Colonic mucosa (tissue), 4 donors: ENCODE data around the gene HOXA13. TPM values are rescaled to one million over a fixed set of nuclear protein-coding genes. Genes with fewer than 3 reads are reported as not detected.

Experiments
- DNase-seq: peaks from one replicate; pipeline ENCODE4 v3.0.0-alpha.2; 2020
- H3K27ac ChIP-seq: fragments of 200-600 bp; one replicate; pipeline ENCODE4 v1.8.0; 2021
- H3K27me3 ChIP-seq: fragments of 200-600 bp; one replicate; pipeline ENCODE4 v1.8.0; 2021
- H3K36me3 ChIP-seq: fragments of 200-600 bp; one replicate; pipeline ENCODE4 v1.8.0; 2021
- H3K4me1 ChIP-seq: fragments of 200-600 bp; one replicate; pipeline ENCODE4 v1.8.0; 2021; ENCODE audit warnings: mild to moderate bottlenecking
- H3K4me3 ChIP-seq: fragments of 200-600 bp; one replicate; pipeline ENCODE4 v1.8.0; 2021
- H3K9ac ChIP-seq, 2 donors: one replicate each; pipeline ENCODE4 v1.7.0; 2013; ENCODE audit warnings: control low read depth in 2 of 2, low read depth in 2 of 2, low read length in 2 of 2
- H3K9me3 ChIP-seq: fragments of 200-600 bp; one replicate; pipeline ENCODE4 v1.8.0; 2021
- intact Hi-C: fragments of 100-400 bp; cut with DNase I; formaldehyde crosslinking; loops from one replicate; pipeline ENCODE4 v1.14.1; 2022
- total RNA-seq, 2 donors: library from RNA; stranded (reverse); fragmentation: NEBNext Ultra II Directional in 1 of 2; extraction: Animal tissue kit (Norgen Biotek cat#: 25700) in 1 of 2; gene quantifications; one replicate each; pipeline ENCODE4 v1.2.1, GENCODE V29; 2021
- TF ChIP-seq, protein P1 (sequence below): fragments of 200-600 bp; IDR thresholded peaks from one replicate; pipeline ENCODE4 v1.8.0; 2022; ENCODE audit warnings: antibody characterized with exemption, mild to moderate bottlenecking
- donor health status: healthy.
- donor health status: DM: no; HTN: no; CAD: no.
- donor health status: DM: no; HTN: no; CAD: no.

Gene HOXA13
- total RNA-seq, 2 donors from 2014 or later = 22.7 to 33.8 TPM

DNA sequence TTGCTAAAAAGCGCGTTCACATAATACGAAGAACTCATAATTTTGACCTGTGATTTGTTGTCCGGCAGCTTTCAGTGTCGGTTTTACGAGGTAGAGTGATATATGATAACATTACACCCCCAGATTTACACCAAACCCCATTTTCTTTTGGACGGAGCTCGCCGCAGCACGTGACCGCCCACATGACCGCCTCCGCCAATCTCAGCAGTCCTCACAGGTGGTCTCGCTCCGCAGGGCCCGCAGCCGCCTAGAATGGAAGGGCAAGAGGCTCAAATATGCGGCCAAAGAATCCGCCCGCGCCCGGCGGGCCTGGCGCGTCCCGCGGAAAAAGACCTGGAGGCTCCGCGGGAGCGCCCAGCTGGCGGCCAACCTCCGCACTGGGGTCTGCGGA is 43.4 kb downstream of the HOXA13 start, which contains the start of gene HOXA7:
TSS of gene HOXA7 (minus strand) at position 168 of the 391 bp plus-strand sequence. CDS start at position 38, 130 bp downstream.
- Histone ChIP-seq H3K27me3 (peaks cover 4% of the 10 kb centered on the region), H3K27ac (peak within 1 kb of the TSS; percentile 94), H3K9ac (peak within 1 kb of the TSS; percentile 80 to 100), H3K4me3 (peak within 1 kb of the TSS; percentile 49), H3K9me3 (no peaks in the 10 kb centered on the region), H3K4me1 (peaks cover 16% of the 10 kb centered on the region), H3K36me3 (no peaks in the 10 kb centered on the region)
- peak; percentile 82 for DNase-seq
- TF ChIP-seq, protein P1, sequence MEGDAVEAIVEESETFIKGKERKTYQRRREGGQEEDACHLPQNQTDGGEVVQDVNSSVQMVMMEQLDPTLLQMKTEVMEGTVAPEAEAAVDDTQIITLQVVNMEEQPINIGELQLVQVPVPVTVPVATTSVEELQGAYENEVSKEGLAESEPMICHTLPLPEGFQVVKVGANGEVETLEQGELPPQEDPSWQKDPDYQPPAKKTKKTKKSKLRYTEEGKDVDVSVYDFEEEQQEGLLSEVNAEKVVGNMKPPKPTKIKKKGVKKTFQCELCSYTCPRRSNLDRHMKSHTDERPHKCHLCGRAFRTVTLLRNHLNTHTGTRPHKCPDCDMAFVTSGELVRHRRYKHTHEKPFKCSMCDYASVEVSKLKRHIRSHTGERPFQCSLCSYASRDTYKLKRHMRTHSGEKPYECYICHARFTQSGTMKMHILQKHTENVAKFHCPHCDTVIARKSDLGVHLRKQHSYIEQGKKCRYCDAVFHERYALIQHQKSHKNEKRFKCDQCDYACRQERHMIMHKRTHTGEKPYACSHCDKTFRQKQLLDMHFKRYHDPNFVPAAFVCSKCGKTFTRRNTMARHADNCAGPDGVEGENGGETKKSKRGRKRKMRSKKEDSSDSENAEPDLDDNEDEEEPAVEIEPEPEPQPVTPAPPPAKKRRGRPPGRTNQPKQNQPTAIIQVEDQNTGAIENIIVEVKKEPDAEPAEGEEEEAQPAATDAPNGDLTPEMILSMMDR = no peak
- intact Hi-C loops = no loop called here

DNA sequence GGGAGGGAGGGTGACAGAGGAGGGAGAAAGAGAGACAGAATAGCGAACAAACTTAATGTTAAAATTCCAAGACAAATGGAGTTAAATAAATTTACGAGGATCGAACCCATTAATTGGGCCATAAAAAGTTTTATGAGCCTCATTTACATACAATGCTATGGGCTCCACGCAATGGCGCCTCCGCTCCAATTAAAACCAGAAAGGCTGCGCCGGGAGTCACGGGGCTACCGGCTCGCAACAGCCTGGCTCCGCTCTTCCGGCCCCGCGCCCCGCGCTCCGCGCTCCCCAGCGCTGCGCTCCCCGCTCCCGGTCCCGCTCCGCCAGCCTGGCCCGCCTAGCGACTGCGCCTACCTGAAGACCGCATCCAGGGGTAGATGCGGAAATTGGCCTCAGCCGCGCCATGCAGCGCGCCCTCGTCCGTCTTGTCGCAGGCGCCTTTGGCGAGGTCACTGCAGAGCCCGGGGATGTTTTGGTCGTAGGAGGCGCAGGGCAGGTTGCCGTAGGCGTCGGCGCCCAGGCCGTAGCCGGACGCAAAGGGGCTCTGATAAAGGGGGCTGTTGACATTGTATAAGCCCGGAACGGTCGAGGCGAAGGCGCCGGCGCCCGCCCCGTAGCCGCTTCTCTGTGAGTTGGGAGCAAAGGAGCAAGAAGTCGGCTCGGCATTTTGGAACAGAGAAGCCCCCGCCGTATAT is 43.9 kb downstream of the HOXA13 start:
- H3K36me3 ChIP-seq = no peaks in the 10 kb centered on the region
- H3K9me3 ChIP-seq = no peaks in the 10 kb centered on the region
- H3K9ac ChIP-seq = peak overlapping the region; percentile 80 to 100
- TF ChIP-seq, protein P1 = no peak
- DNase-seq = peak; percentile 70
- peaks cover 16% of the 10 kb centered on the region for H3K4me1 ChIP-seq
- intact Hi-C loops = no loop called here
- H3K27me3 ChIP-seq = peaks cover 4% of the 10 kb centered on the region
- peak overlapping the region; percentile 94 for H3K27ac ChIP-seq
- peak overlapping the region; percentile 49 for H3K4me3 ChIP-seq

DNA sequence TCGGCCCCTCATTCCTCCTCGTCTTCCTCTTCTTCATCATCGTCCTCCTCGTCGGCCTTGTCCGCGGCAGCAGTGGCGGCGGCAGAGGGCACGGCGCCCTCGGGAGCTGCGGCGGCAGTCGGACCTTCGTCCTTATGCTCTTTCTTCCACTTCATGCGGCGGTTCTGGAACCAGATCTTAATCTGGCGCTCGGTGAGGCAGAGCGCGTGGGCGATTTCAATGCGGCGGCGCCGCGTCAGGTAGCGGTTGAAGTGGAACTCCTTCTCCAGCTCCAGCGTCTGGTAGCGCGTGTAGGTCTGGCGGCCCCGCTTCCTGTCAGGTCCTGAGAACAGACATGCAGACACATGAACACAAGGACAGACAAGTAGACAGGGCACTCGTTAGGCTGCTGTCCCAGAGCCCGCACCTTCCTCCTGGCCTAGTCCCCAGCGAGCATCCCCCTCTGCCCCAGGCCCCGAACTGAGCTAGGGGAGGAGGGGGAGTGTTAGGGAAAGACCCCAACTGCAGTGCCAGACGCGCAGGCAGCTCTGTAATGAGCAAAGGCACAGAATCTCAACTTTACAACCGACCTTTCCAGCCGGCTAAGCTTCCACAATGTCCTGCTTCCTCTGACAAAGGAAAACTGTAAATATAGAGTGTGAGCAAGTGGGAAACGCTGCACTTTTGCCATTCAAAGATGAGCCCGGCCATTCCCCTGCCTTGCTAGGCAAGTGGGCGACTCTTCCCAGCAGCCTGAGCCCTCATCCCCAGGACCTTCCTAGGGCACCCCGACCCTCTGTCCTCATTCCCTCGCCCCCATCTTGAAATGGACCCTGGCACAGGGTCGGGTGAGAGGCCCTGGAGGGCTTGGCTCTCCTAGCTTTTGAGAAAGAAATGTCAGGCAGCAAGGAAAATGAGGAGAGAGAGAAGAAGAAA is 44.7 kb downstream of the HOXA13 start:
- TF ChIP-seq, protein P1 = no peak
- Histone ChIP-seq H3K4me1 (peaks cover 16% of the 10 kb centered on the region), H3K9me3 (no peaks in the 10 kb centered on the region), H3K27me3 (peaks cover 4% of the 10 kb centered on the region), H3K27ac (peak overlapping the region; percentile 94), H3K4me3 (peak overlapping the region; percentile 49), H3K36me3 (no peaks in the 10 kb centered on the region), H3K9ac (peak overlapping the region; percentile 80 to 100)
- intact Hi-C loops = no loop called here
- DNase-seq = peak; percentile 60

DNA sequence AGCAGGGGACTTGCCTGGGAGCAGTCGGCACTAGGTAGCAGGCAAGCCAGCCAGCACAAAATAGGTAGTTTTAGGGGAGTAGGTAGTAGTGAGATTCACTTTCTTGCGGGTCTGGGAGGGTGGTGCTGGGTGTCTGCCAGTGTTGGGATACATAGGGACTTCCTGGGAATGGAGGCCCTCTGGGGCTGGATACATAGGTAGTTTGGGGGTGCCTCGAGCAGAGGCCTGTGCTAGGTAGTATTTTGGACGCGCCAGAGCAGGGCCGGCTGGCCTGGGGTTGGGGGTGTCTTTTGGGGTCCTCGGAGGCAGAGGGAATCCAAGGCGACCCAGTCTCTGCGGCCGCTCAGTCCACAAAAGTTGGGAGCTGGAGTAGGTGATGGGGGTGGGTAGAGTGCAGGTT is 45.5 kb downstream of the HOXA13 start:
- TF ChIP-seq, protein P1 = no peak
- Histone ChIP-seq H3K4me1 (peaks cover 11% of the 10 kb centered on the region), H3K9me3 (no peaks in the 10 kb centered on the region), H3K4me3 (peak overlapping the region; percentile 49), H3K36me3 (no peaks in the 10 kb centered on the region), H3K9ac (peak overlapping the region; percentile 40 to 100), H3K27ac (no peak overlapping the region), H3K27me3 (peaks cover 4% of the 10 kb centered on the region)
- intact Hi-C loops = no loop called here
- DNase-seq = peak; percentile 29

DNA sequence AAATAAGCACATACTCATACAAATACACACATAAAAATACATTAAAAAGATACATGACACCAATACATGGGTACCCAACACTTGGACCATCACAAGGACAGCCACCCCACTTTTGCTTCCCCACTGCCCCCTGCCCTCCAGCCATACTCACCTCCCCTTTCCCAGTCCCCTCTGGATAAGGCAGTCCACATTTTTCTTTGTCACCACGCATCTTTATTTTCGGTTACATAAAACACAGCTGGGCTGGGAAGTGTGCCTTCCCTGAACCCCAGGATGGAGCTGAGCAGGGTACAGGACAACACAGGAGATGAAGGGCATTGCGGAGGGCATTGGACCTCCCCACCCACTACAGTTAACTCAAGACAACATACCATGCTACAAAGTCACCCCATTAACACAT is 46.4 kb downstream of the HOXA13 start:
- intact Hi-C loops = no loop called here

More for the DNA sequence above, 46.4 kb downstream of the HOXA13 start:
- H3K27ac ChIP-seq = peak overlapping the region; percentile 97
- no peak overlapping the region for H3K4me3 ChIP-seq
- H3K36me3 ChIP-seq = no peaks in the 10 kb centered on the region
- TF ChIP-seq, protein P1 = no peak
- H3K9ac ChIP-seq = peak overlapping the region in 1 of 2 donors; percentile 100
- DNase-seq = peak; percentile 25
- no peaks in the 10 kb centered on the region for H3K9me3 ChIP-seq
- peaks cover 4% of the 10 kb centered on the region for H3K27me3 ChIP-seq
- H3K4me1 ChIP-seq = peaks cover 11% of the 10 kb centered on the region
